ENCODE data around the gene MGAM2. TPM values are rescaled to one million over a fixed set of nuclear protein-coding genes. Genes with fewer than 3 reads are reported as not detected.

Gene MGAM2
- total RNA-seq, 1 experiment from 2014 or later: not detected

DNA sequence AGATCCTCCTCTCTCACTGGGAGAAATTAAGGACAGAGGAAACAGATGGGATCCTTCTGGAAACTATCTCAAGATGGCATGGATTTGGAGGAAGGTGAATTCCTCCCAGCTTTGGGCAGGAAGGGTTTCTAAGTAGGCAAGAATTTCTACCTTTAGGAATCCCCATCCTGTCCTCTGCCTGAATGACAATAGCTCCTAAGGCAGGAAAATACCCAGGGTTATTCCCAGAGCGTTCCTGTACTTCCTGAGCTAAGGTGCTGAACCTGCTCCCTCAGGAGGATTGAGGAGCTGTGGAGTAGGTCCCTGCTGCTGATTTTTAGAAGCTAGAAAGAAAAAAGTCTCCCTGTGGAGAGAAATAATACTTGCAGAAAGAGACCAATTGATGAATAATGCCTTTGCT lies 568 bp downstream of the MGAM2 start:
- in situ Hi-C loops (cut with HindIII; ENCODE audit: low sequenced_read_pairs): no loop called here
- DNase-seq (ENCODE audit: low spot score): no peak

DNA sequence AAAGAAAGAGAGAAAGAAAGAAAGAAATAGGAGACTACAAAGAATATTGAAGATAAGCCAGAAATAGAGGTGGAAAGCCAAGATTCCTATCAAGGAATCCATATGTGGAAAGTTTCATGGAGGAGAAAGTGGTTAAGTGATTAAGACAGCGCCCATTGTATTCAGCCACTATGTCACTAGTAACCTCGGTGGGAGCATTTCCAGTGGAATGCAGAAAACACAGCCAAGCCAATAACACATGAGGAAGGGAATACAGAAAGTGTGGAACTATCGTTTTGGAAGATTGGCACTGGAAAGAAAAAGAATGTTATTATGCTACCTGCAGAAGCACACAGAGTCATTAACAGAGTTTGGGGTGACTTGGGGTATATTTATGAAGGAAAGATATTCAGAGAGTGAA lies 2.7 kb downstream of the MGAM2 start:
- in situ Hi-C loops (cut with HindIII; ENCODE audit: low sequenced_read_pairs): no loop called here
- DNase-seq (ENCODE audit: low spot score): no peak

DNA sequence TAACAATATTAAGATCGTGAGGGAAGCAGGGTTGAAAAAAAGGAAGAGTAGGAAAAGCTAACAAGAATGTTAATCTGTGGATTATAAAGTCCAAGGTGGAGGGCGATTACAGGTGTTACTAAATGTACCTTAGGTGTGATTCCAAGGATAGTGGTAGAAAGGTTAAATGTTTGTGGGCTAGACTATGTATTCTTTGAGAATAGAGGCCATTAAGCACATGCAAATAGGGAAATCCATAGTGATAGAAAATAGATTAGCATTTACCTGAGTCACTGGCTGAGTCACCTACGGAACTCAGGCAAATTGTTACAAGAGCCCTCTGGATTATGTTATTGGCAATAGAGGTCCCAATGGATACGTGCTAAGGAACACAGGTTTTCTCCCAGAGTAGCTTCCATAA lies 9.0 kb downstream of the MGAM2 start:
- no peak for DNase-seq (ENCODE audit: low spot score)
- in situ Hi-C loops (cut with HindIII; ENCODE audit: low sequenced_read_pairs): no loop called here

DNA sequence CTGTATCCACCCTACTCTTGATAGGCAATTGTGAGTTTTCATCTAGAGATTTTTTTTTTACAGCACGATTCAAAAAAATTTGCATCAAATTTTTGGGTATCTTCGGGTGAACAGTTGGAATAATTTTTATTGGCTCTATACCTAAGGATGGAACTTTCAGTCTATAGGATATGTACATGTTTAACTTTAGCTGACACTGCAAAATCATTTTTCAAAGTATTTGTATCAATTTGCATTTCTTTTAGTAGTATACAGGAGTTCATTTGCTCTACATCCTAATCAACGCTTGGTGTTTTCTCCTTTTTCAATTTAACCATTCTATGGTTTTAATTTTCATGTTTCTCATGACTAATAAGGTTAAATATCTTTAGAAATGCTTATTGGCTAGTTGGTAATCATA lies 11.7 kb downstream of the MGAM2 start:
- no peak for DNase-seq (ENCODE audit: low spot score)
- in situ Hi-C loops (cut with HindIII; ENCODE audit: low sequenced_read_pairs): no loop called here

DNA sequence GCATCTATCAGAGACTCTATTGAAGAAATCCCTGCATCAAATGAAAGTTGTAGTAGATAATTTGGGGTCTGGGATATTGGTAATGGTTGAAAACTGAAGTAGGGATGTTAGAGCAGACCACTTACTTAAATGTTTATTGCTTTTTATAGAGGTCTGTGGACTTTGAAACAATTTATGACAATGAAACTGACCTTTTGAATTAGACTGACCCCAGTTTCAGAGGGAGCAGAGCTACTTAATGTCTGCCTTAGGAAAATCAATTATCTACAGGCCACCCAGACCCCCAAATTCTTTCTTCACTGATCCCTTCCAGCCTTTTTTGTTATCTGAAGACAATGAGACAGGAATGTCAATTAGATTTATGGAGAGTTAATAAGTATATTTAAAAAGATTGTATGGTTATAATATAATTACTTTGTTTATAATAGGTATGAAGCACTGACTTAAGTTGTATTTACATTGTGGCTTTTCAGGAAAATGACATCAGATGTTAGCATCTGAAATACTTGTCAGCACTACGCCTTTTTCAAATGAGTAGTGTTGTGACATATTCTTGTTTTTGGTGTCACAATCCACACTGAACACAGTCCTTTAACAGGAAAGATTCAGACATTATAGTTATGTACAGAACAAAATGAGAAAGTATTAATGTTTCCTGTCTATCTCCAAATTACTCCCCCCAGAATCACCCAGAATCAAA lies 13.9 kb downstream of the MGAM2 start:
- DNase-seq (ENCODE audit: low spot score): no peak
- in situ Hi-C loops (cut with HindIII; ENCODE audit: low sequenced_read_pairs): no loop called here

DNA sequence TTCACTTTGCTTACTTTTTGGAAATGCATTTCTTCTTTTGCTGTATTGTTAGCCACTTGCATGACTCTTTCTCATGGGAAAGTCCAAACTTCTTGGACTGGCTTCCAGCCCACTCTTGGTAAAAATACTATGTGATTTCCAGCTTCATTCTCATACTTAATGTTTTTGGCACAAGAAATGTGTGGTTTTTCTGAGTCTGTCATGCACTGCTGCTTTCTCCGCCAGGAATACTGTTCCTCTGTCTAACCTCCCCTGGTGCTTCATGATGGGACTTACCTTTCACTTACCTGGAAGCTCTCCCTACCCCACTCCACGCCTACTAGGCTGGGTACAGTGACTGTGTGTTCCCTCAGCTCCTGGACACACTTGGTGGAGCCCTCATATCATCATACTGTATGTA lies 18.7 kb downstream of the MGAM2 start:
- in situ Hi-C loops (cut with HindIII; ENCODE audit: low sequenced_read_pairs): no loop called here
- DNase-seq (ENCODE audit: low spot score): no peak

DNA sequence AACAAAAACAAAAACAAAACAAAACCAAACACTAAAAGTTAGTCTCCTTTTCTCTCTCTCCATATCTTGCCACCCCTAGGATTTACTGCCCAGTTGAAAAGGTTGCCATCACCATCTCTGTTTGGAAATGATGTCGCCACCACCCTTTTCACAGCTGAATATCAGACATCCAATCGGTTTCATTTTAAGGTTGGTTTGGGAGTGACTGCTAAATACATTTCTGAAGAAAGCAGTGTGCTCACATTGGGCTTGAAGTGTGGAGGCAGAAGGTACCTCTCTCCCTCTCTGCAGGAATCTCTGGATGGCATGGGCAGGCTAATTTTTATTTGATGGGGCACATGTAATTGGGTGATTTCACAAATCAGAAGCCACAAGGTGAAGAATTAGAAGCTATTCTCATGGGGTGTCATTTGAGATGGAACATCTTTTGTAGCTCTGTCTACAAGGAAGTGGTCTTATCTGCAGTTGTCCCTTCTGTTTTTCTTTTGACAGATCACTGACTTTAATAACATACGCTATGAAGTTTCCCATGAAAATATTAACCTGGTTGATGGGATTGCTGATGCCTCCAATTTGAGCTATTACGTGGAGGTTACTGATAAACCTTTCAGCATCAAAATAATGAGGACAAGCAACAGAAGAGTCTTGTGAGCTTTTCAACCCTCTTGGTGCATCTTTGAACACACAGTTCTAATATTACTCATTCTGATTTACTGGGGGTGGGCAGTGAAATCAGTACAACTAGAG lies 20.1 kb downstream of the MGAM2 start:
- no peak for DNase-seq (ENCODE audit: low spot score)
- in situ Hi-C loops (cut with HindIII; ENCODE audit: low sequenced_read_pairs): no loop called here

DNA sequence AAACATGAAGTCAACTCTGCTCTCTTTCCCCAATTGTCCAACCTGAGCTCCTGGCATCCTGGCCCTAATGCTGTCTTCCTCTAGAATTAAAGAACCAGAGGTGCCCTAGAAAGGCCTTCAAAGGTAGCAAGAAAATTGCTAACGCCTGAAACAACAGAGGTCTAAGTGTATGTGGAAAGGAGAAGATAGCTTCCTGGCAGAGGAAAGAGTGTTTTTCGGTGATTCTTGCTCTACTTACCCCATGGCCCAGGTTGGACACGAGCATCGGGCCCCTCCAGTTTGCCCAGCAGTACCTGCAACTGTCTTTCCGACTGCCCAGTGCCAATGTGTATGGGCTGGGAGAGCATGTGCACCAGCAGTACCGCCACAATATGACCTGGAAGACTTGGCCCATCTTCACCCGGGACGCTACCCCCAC lies 22.2 kb downstream of the MGAM2 start:
- DNase-seq (ENCODE audit: low spot score): no peak
- in situ Hi-C loops (cut with HindIII; ENCODE audit: low sequenced_read_pairs): no loop called here

DNA sequence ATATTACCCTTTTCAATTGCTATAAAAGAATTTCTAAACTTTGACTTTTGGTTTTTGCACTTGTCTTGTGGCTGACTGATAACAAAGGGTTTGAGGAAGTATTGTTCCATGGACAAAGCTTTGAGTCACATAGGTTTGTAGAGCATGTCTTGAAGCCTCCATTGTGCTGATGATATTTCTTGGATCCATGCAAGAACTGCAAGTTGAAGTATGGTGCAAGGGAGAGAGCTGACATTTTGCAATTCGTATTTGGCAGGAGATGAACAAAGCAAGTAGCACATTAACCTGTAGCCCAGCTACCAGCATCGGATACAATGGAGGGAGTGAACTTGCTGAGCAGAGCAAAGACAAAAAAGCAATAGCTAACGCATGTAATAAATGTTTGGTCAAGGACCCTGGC lies 23.4 kb downstream of the MGAM2 start:
- DNase-seq (ENCODE audit: low spot score): no peak
- in situ Hi-C loops (cut with HindIII; ENCODE audit: low sequenced_read_pairs): no loop called here

DNA sequence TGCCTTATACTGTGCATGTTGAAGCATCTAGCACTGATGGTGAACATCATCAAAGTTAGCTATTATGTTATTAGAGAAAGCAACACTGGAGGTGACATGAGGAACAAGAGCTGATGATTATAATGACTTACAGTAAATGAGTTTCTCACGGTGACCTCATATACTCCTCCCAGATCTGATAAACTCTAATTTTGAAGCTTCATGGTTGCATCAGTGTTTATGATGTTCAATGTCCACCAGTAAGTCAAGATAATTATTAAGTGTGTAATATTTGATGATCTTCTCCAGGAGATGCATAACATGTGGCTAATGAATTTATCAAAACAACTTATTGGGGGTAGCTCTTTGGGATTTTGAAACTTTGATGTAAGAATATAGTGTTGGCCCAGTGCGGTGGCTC lies 27.5 kb downstream of the MGAM2 start:
- in situ Hi-C loops (cut with HindIII; ENCODE audit: low sequenced_read_pairs): no loop called here
- DNase-seq (ENCODE audit: low spot score): no peak

DNA sequence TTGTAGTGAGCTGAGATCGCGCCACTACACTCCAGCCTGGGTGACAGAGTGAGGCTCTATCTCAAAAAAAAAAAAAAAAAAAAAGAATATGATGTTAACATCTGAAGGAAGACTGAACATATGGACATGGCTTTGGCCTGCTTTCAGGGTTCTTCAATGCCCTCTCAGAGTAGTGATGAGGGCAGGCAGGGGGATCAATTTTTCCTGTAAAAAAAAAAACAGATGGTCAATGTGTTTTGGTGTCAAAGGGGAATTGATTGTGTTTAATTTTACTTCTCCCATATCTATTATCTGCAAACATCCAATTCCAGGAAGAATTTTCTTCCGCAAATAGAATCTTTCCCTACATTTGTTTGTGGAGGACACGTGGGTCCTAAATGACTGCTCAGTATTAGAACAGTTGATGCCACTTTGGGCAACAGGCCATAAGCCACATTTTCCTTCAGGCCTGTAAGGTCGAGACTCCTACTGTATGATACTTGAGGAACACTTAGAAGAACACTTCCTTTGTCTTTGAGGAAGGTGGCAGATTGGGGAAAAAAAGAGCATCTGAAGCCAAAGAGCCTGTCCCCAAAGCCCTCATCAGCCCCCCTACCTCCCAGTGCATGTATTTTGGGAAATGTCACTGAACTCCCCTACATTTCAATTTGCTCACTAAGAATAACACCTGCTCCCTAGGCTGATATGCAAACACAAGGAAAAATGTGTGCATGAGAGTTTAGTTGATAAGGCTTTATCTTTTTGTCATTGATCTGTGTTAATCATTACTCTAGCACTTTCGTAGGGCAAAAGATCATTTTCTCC lies 28.3 kb downstream of the MGAM2 start:
- in situ Hi-C loops (cut with HindIII; ENCODE audit: low sequenced_read_pairs): no loop called here

DNA sequence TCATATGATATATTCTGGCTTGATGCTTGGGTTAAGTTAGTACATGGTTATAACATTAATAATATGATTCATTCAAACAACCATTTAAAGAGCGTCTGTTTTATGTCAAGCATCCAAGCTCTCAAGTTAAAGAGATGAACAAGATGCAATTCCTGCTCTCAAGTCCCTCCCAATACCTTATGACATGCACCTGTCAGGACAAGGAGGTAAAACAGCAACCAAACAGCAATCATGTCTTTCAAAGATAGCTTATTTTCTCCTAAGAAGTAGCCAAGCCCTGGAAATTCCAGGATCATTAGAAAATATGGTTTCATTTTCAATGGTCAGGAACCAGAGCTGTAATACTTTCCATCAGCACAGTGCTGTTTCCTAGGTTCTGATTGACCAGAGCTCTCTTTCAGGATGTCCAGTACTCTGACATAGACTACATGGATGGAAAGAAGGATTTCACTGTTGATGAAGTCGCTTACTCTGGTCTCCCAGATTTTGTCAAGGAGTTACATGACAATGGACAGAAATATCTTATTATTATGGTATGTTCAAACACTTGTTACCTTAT lies 29.0 kb downstream of the MGAM2 start:
- in situ Hi-C loops (cut with HindIII; ENCODE audit: low sequenced_read_pairs): no loop called here
- no peak for DNase-seq (ENCODE audit: low spot score)

More for the DNA sequence above, 28.3 kb downstream of the MGAM2 start:
- DNase-seq (ENCODE audit: low spot score): no peak

DNA sequence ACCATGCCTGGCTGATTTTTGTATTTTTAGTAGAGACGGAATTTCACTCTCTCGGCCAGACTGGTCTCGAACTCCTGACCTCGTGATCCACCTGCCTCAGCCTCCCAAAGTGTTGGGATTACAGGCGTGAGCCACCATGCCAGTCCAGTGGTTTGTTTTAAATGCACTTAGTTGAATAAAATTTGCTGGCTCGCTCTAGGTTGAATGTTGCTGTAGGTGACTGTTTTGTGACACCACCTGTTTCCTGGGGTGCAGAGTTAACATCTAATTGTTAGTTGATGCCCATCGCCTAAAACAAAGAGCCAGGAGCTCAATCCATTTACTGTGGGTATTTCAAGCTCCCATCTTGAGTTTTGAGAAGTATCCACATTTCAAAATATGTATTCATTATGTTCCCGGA lies 31.2 kb downstream of the MGAM2 start:
- DNase-seq (ENCODE audit: low spot score): no peak
- in situ Hi-C loops (cut with HindIII; ENCODE audit: low sequenced_read_pairs): no loop called here

DNA sequence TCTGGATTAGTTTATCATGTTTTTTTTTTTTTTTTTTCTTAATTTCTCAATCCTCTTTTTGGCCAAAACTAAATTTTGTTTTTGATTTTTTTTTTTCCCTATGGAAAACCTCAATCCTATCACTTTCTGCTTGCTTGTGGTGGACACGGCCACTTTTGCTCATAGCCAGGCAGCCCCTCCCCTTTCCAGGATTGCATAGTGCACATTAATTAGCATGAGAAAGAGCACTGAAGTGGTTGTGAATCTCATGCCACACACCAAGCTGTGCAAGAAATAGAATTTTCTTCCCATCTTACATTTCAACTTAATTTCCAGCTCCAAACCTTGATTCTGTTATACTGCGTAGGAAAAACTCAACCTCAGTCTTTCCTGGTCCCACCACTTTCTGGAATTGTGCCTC lies 34.6 kb downstream of the MGAM2 start:
- no peak for DNase-seq (ENCODE audit: low spot score)
- in situ Hi-C loops (cut with HindIII; ENCODE audit: low sequenced_read_pairs): no loop called here

DNA sequence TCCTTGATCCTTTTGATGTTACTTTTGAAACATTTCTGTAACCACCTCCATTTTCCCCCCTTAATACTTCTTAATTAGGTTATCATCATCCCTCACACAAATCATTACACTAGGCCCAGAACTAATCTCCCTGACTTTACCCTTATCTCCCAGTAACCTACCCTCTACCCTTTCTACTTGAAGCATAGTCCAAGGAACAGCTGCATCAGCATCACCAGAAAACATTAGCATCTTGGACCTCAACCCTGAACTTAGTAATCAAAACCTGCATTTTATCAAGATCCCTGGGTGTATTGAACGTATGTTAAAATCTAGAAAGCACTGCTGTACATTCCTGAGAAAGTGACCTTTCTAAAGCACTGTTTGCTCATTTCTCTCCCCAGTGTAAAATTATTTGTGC lies 38.8 kb downstream of the MGAM2 start:
- no peak for DNase-seq (ENCODE audit: low spot score)
- in situ Hi-C loops (cut with HindIII; ENCODE audit: low sequenced_read_pairs): no loop called here

DNA sequence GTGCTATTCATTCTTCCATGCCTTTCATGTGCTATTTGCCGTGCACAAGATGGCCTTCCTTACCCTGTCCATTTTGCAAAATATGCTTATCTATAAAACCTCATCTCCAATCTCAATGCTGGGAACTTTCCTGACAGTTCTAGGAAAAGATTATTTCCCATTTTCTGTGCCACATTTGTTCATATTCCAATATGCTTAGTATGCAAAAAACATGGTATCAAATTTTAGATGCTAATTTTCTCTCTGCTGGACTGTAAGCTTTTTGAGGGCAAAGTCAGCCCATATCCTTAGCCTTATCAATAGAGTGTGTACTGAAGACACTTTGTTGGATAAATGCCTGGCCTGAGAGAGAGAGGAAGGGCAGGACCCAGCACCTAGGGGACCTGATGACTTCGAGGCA lies 39.4 kb downstream of the MGAM2 start:
- no peak for DNase-seq (ENCODE audit: low spot score)
- in situ Hi-C loops (cut with HindIII; ENCODE audit: low sequenced_read_pairs): no loop called here

DNA sequence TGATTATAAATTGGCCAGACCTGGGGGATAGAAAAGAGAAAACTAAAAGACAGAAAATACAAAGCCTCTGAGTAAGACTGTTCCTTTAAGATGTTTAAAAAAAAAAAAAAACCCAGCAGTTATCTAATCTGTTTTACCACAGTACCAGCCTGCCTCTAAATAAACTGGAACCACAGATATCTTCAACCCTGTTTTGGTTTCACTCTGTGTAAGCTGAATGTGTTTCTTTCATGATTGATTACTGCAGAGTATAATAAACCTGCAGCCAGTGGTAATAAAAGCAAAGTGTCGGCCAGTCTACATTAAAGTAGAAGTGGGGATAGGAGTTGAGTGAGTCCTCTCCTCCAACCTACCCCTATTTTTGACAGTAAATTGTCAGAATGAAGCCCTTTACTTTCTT lies 40.6 kb downstream of the MGAM2 start:
- in situ Hi-C loops (cut with HindIII; ENCODE audit: low sequenced_read_pairs): no loop called here
- no peak for DNase-seq (ENCODE audit: low spot score)

DNA sequence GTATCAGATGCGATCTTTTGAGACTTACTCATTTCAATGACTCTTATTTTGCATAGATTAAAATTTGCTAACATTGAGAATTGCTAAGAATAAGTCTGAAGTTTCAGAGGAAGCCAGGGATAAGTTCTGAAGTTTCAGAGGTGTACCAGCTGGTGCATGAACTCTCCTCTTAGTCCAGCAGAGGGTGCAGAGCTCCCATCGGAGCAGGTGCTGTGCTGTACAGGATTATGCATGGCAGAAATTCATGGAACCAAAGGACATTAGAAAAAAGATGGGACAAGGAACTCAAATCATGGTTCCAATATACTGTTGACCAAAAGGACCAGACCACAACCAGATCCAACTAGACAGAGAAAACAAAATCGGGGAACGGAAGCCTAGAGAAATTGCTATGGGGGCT lies 41.9 kb downstream of the MGAM2 start:
- DNase-seq (ENCODE audit: low spot score): no peak
- in situ Hi-C loops (cut with HindIII; ENCODE audit: low sequenced_read_pairs): no loop called here

DNA sequence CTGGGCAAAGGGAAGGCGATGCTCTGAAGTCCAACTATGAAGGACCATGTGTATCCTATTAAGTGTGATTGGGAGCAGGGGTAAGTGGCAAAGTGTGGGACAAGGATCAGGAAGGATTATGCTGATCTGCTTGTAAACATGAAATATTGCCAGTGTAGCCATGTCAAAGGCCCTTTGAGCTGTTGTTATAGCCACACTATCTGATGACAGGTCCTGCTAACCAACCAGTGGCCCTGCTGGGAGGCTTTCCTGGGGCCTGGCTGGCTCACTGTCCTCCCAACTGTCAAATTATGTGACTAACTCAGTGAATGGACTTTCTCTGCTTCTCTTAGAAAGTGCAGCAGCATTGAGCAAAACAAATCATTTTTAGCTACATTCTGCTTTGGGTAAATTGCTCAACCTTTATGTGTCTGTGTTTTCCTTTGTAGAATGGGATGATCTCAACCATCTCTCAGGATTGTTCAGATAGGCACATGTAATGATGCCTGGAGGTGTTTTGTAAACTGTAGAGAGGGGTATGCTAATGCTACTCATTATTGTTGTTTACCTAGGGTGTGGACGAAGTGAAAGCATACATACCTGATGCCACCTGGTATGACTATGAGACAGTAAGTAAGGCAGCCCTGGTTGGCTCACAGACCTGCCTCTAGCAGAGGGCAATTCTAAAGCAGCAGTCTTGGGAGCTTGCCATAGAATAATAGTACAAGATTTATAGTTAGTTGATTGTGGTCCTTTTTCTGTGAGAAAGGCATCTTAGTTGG lies 47.4 kb downstream of the MGAM2 start:
- in situ Hi-C loops (cut with HindIII; ENCODE audit: low sequenced_read_pairs): no loop called here
- no peak for DNase-seq (ENCODE audit: low spot score)

Data from G401 (cell line).